ENCODE data around the gene TRAF1. TPM values are rescaled to one million over a fixed set of nuclear protein-coding genes. Genes with fewer than 3 reads are reported as not detected.

TRAF1 gene
- total RNA-seq, 1 experiment from 2014 or later = 0.21 TPM

Other genes with a start within 250 kb of the TRAF1 start
- gene MEGF9, start 212.3 kb downstream of the TRAF1 start, total RNA-seq (2014; rRNA removed; shearing (Covaris generic)) = 9.0 and 10.1 TPM in 2 replicates
- 10.4 and 14.1 TPM in 2 replicates for gene FBXW2, start 133.4 kb downstream of the TRAF1 start, total RNA-seq (2014; rRNA removed; shearing (Covaris generic))
- 26.0 and 31.9 TPM in 2 replicates for gene PSMD5, start 83.9 kb downstream of the TRAF1 start, total RNA-seq (2014; rRNA removed; shearing (Covaris generic))
- gene PHF19, start 49.6 kb downstream of the TRAF1 start, total RNA-seq (2014; rRNA removed; shearing (Covaris generic)) = 52.7 and 66.6 TPM in 2 replicates
- gene C5, start 123.5 kb upstream of the TRAF1 start, total RNA-seq (2014; rRNA removed; shearing (Covaris generic)) = 3.6 and 4.5 TPM in 2 replicates
- gene CNTRL, start 148.2 kb upstream of the TRAF1 start, total RNA-seq (2014; rRNA removed; shearing (Covaris generic)) = 7.9 and 8.6 TPM in 2 replicates

Measured in H4 (cell line).